Stomach (tissue), 9 donors: ENCODE data around the gene ZNF582. TPM values are rescaled to one million over a fixed set of nuclear protein-coding genes. Genes with fewer than 3 reads are reported as not detected.

Experiments used
- DNase-seq, 2 donors: peaks; one replicate each; pipeline versions ENCODE4 v3.0.0 to v3.0.0-alpha.2; 2013 to 2019
- H3K27ac ChIP-seq, 5 donors: fragments of 200-600 bp in 4 of 5; sonication (generic) in 4 of 5; one replicate each; pipeline ENCODE4 v1.5.1; 2013 to 2019; ENCODE audit warnings: mild to moderate bottlenecking in 1 of 5, moderate library complexity in 1 of 5
- H3K27me3 ChIP-seq, 3 donors: fragments of 200-600 bp; sonication (generic); one replicate each; pipeline ENCODE4 v1.5.1; 2017 to 2019; ENCODE audit warnings: mixed run types in 1 of 3
- H3K36me3 ChIP-seq, 4 donors: fragments of 200-600 bp; sonication (generic); 1 replicate in 3 of 4; 2 replicates in 1 of 4; pipeline ENCODE4 v1.5.1; 2016 to 2019
- H3K4me1 ChIP-seq, 4 donors: fragments of 200-600 bp; sonication (generic); one replicate each; pipeline ENCODE4 v1.5.1; 2016 to 2019
- H3K4me3 ChIP-seq, 4 donors: fragments of 200-600 bp; sonication (generic) in 3 of 4; one replicate each; pipeline ENCODE4 v1.5.1; 2016 to 2019; ENCODE audit warnings: mild to moderate bottlenecking in 1 of 4
- H3K9me3 ChIP-seq, 4 donors: fragments of 200-600 bp; sonication (generic); one replicate each; pipeline ENCODE4 v1.5.1; 2016 to 2019
- CTCF ChIP-seq, 7 experiments: fragments of 450-650 bp in 4 of 7; fragments of 200-600 bp in 3 of 7; sonication (generic) in 3 of 7; IDR thresholded peaks; one replicate each; pipeline ENCODE4 v1.5.1; 2016 to 2019; ENCODE audit warnings: antibody characterized with exemption in 7 of 7, control low read depth in 2 of 7, mild to moderate bottlenecking in 1 of 7
- EP300 ChIP-seq: sonication (generic); formaldehyde crosslinking; IDR thresholded peaks from one replicate; pipeline ENCODE4 v1.6.1; 2017; ENCODE audit warnings: antibody characterized with exemption
- POLR2A ChIP-seq, 4 donors: fragments of 450-650 bp; IDR thresholded peaks; one replicate each; pipeline ENCODE4 v1.6.1; 2016; ENCODE audit warnings: antibody characterized with exemption in 4 of 4, control low read depth in 2 of 4, mild to moderate bottlenecking in 1 of 4, moderate library complexity in 1 of 4
- POLR2AphosphoS5 ChIP-seq, 3 donors: sonication (generic); formaldehyde crosslinking; IDR thresholded peaks; one replicate each; pipeline ENCODE4 v1.6.1; 2016; ENCODE audit warnings: antibody characterized with exemption in 3 of 3
- WGBS, 5 donors: extraction: QIAGEN DNeasy Blood & Tissue Kit in 3 of 5; methylation state at CpG; one replicate each; pipeline versions ENCODE4 v1.1.5 to v1.1.7; 2013 to 2018; 5-methylcytosine and 5-hydroxymethylcytosine counted together
- intact Hi-C: fragments of 100-400 bp; cut with DNase I; formaldehyde crosslinking; loops from one replicate; pipeline ENCODE4 v1.15.1; 2023; ENCODE audit warnings: low total_unique reads
- polyA plus RNA-seq, 3 donors: library from polyadenylated mRNA; stranded (reverse); fragments of 200-250 nt; gene quantifications; one replicate each; pipeline ENCODE4 v1.2.3, GENCODE V29; 2013
- total RNA-seq, 5 donors: library from RNA; depleted of rRNA; stranded (reverse); fragments of >200 nt; gene quantifications; one replicate each; pipeline versions ENCODE4 v1.1.0 to v1.2.3, GENCODE V29; 2014 to 2016
- donor health status: healthy with polysubstance abuse.
- donor health status: Bipolar disorder and iron deficiency.
- donor health status: healthy.

The ZNF582 gene
- total and polyA plus RNA-seq, 8 donors = 1.2 to 4.2 (median 2.5) TPM; not detected in 3

DNA sequence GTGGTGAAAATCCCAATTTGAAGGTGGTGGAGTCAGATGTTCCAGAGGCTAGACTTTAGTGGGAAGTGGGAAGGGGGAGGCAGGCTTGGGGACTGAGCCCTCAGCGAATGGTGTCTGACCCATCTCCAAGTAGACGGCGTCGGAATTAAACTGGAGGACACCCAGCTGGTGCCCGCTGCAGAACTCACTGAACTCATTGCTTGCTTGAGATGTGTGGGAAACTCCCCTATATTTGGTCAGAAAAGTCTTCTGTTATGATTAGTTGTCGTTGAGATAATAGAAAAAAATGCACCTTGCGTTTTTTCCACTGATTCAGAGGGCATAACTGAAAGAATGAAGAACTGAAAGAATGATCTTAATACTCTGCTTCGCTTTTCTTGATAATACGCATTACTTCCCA, 9.9 kb upstream of the ZNF582 start:
- peak in 1 of 2 donors; percentile 24 for DNase-seq
- Histone ChIP-seq H3K27me3 (no peaks in the 10 kb centered on the region), H3K4me1 (peaks cover 6 to 24% (median 20%) of the 10 kb centered on the region in 4 donors), H3K27ac (peak overlapping the region in 4 of 5 donors; percentile 84 to 97 (median 96)), H3K9me3 (peaks cover 22 to 78% (median 54%) of the 10 kb centered on the region in 4 donors), H3K4me3 (peak overlapping the region; percentile 70 to 85 (median 78)), H3K36me3 (peaks cover 14 to 57% (median 31%) of the 10 kb centered on the region in 4 donors)
- TF ChIP-seq CTCF (IDR thresholded peaks at IDR 0.05) (no peak), POLR2AphosphoS5 (IDR thresholded peaks at IDR 0.05) (no peak), POLR2A (IDR thresholded peaks at IDR 0.05) (no peak), EP300 (no peak)
- 15 to 25% (median 20%) methylated on average over 9 of the region's 9 CpGs for WGBS, 5 donors
- intact Hi-C loops = loop anchor here (10.0 kb wide), 1 partner anchor 192 kb away; the partner anchor contains the start of gene ZNF71

GRCh38 chr19:56400485-56400884, 7.2 kb upstream of the ZNF582 start:
- no peaks in the 10 kb centered on the region for H3K27me3 ChIP-seq
- no peak overlapping the region for H3K27ac ChIP-seq
- H3K9me3 ChIP-seq = peaks cover 27 to 70% (median 52%) of the 10 kb centered on the region in 4 donors
- no peak for DNase-seq
- H3K36me3 ChIP-seq = peaks cover 3 to 51% (median 23%) of the 10 kb centered on the region in 4 donors
- intact Hi-C loops = loop anchor here (10.0 kb wide), 1 partner anchor 194 kb away; the partner anchor contains the start of gene ZNF71
- TF ChIP-seq EP300 = no peak
- TF ChIP-seq POLR2A (IDR thresholded peaks at IDR 0.05) = no peak
- TF ChIP-seq CTCF (IDR thresholded peaks at IDR 0.05) = no peak
- no peak for TF ChIP-seq POLR2AphosphoS5 (IDR thresholded peaks at IDR 0.05)
- 94 to 98% (median 97%) methylated on average over 4 of the region's 4 CpGs for WGBS, 5 donors
- H3K4me1 ChIP-seq = peaks cover 6 to 21% (median 18%) of the 10 kb centered on the region in 4 donors
- H3K4me3 ChIP-seq = no peak overlapping the region

DNA sequence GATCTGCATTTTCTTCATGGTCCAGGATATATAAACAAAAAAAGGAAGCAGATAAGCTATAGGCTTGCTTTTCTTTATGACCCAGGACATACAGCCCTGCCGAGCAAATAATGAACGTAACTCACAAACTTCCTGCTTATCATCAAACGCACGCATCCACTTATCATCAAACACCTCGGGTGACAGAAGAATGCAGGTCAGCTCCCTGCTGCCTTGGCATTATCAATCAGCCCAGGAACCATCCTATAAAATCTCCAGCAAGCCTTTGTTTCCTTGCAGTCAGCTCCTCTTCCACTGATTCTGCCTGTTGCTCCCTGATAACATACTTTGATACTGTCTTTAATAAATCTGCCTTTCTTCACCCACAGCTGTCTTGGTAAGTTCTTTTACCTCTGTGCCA, 5.5 kb upstream of the ZNF582 start:
- peaks cover 5 to 11% (median 8%) of the 10 kb centered on the region in 4 donors for H3K4me1 ChIP-seq
- no peak overlapping the region for H3K27ac ChIP-seq
- intact Hi-C loops = no loop called here
- H3K4me3 ChIP-seq = no peak overlapping the region
- no peaks in the 10 kb centered on the region for H3K27me3 ChIP-seq
- TF ChIP-seq EP300 = no peak
- TF ChIP-seq CTCF (IDR thresholded peaks at IDR 0.05) = no peak
- TF ChIP-seq POLR2AphosphoS5 (IDR thresholded peaks at IDR 0.05) = no peak
- no peak for TF ChIP-seq POLR2A (IDR thresholded peaks at IDR 0.05)
- H3K9me3 ChIP-seq = peaks cover 32 to 80% (median 57%) of the 10 kb centered on the region in 4 donors
- DNase-seq = no peak
- H3K36me3 ChIP-seq = peaks cover 3 to 51% (median 23%) of the 10 kb centered on the region in 4 donors
- WGBS, 5 donors = 77 to 92% (median 80%) methylated on average over 5 of the region's 5 CpGs

GRCh38 chr19:56383826-56384605, 9.3 kb downstream of the ZNF582 start:
- Histone ChIP-seq H3K4me3 (no peak overlapping the region), H3K27ac (no peak overlapping the region), H3K4me1 (no peaks in the 10 kb centered on the region), H3K9me3 (peaks cover 9 to 96% (median 71%) of the 10 kb centered on the region in 4 donors), H3K27me3 (no peaks in the 10 kb centered on the region), H3K36me3 (peaks cover 0 to 68% (median 55%) of the 10 kb centered on the region in 4 donors)
- WGBS, 5 donors = 92 to 97% (median 95%) methylated on average over 8 of the region's 8 CpGs
- intact Hi-C loops = no loop called here
- no peak for DNase-seq
- no peak for TF ChIP-seq POLR2A (IDR thresholded peaks at IDR 0.05)
- no peak for TF ChIP-seq CTCF (IDR thresholded peaks at IDR 0.05)
- no peak for TF ChIP-seq POLR2AphosphoS5 (IDR thresholded peaks at IDR 0.05)
- TF ChIP-seq EP300 = no peak
